ENCODE data around the gene NIN.
"Not testable (repeated sequence)": the region's sequence is repeated elsewhere in the genome, so short reads cannot be mapped to it uniquely, and the experiment has no call there.

The NIN gene

DNA sequence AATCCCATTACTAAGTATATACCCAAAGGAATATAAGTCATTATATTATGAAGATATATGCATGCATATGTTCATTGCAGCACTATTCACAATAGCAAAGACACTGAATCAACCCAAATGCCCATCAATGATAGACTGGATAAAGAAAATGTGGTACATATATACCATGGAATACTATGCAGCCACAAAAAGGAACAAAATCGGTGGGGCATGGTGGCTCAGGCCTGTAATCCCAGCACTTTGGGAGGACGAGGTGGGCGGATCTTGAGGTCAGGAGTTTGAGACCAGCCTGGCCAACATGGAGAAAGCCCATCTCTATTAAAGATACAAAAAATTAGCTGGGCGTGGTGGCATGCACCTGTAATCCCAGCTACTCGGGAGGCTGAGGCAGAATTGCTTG, 15.4 kb downstream of the NIN start:
- not testable (repeated sequence) for DNase-seq

DNA sequence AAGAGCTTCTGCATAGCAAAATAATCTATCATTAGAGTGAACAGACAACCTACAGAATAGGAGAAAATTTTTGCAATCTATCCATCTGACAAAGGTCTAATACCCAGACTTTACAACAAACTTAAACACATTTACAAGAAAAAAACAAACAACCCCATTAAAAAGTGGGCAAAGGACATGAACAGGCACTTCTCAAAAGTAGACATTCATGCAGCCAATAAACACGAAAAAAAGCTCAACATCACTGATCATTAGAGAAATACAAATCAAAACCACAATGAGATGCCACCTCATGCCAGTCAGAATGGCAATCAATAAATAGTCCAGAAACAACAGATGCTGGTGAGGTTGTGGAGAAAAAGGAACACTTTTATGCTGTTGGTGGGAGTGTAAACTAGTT, 15.9 kb downstream of the NIN start:
- DNase-seq = not testable (repeated sequence)

DNA sequence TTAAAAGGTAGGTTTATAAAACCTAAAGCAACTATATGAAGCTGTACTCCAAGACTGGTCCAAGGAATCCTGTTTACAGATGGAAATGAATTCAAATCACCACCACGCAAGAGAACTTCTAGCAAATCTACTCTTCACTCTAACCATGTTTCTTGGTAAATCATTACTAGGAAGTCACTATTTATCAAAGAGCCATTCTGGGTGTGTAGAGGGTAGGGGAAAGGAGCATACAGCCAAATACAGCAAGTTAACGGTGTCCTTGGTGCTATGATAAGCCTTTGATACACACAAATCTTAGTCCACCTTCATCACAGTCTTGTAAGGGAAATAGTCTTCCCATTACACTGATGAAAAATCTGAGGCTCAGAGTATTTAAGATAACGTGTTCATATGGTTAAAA, 16.8 kb downstream of the NIN start:
- no peak for DNase-seq

DNA sequence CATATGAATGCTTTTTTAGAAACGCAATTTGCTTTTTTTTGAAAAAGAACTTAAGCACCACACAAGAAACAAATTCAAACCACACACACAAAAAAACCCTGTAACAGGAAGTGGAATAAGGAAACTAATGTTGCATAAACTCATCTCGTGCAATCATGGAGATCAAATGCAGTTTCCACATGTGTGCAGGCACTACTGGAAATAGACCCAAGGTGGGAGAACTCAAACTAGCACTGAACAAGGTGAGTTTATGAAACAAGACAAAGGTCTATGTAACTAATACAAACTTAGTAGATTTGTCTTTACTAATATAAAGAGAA, 17.5 kb downstream of the NIN start:
- no peak for DNase-seq

DNA sequence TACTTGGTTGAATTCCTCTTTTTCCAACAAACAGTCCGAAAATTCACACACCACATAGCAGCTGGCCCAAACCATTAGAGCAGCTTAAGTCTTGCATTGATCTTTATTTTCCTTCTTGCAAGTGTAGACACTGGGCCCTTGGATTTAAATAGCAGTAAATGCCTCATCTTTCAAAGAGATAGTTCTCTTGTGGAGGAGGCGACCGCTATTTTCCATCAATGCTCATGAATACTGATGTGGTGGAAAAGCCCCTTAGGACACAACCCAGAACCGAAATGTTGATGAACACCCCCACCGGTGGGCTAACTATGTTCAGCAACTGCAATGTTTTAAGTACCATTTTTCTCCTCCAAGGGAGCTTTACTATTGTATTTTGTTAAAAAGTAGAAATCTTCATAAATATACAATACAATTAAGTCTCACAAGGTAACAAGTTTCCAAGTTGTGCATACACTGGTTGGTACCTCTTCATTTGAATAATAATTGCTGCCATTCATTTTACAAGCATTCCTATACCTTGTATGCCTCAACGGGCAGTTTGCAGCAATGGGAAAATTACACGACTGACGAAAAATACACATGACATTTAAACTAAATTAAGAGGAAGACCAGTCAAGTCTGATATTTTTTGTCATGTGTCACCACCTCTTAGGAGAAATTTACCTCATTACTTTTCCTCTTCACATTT, 18.0 kb downstream of the NIN start:
- DNase-seq = no peak

DNA sequence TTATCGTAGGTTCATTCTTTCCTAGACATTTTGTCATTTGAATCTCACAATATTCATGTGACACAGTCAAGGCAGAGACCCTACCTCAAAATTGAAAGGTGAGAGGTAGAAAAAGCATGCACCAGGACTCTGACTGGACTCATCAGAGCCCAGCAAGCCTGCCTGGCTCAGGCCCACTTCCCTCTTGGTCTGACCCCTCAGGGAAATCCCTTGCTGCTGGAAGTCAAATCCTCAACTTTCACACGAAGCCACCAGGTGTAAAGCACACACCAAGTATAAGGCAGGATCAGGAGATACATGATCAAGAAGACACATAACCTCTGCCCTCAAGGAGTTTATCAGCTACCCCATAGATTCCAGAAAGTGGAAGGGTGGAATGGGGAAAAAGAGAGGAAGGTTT, 18.8 kb downstream of the NIN start:
- DNase-seq = no peak

DNA sequence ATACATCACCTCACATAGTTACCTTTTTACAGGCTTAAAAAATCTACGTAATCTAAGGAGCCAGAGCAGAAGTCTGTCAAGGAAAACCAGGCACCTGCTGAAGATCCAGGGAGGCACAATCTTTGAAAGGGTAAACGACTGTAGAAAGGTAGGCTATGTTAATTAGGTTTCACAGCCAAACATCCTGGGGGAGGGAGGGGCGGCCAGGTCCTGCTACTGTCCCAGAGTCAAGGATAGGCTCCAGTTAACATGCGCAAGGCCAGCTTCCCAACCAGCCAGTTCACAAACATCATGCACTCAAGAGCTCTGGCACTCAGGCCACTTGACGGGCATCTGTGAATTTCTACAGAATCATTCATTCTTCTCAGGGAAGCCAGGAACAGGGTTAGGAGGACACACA, 22.9 kb downstream of the NIN start:
- DNase-seq = no peak

DNA sequence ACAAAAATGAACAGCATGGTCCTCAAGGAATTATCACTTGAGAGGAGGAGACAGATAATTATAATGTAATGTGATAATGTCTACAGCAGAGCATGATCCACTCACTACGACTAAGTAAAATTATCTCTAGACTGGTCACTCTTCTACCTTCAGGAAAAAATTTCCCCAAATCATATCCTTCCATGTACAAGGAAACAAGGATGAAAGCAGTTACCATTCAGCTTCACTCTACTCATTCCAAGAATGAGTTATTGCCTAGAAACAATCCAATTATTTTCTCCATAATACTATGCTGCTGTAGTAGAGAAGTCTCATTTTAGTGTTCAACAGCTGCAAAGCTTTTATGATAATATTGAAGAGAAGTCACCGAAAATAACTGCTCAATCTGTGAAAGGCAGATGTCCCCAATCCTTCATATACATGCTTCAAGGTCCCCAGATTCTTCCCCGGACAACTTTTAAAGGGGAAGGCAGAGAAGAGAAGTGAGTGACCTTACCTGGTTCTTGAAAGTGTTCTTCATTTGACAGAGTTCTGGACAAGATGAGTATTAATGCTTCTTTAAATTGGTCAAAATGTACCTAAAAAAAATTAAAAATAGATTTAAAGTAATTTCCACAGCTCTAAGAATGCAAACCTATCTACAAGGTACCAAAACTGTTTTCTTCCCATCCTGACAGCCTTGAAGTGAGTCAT, 24.6 kb downstream of the NIN start:
- DNase-seq = no peak

DNA sequence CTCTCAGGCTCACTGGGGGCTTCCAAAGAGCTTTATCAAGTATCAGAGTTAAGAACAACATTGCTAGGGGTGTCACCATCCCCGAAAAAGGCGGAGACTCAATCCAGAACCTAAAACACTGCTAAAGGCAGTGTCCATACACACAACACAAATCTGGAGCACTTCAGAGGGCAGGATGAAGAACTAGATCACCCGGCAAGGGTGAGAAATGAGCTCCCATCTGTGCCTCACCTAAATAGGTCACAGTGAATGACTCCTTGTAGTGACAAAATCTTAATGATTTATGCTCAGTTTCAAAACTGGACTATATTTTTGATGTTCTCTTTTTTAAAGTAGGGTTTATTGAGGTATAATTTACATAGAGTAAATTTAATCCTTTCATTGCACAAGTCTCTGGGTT, 25.6 kb downstream of the NIN start:
- DNase-seq = no peak

DNA sequence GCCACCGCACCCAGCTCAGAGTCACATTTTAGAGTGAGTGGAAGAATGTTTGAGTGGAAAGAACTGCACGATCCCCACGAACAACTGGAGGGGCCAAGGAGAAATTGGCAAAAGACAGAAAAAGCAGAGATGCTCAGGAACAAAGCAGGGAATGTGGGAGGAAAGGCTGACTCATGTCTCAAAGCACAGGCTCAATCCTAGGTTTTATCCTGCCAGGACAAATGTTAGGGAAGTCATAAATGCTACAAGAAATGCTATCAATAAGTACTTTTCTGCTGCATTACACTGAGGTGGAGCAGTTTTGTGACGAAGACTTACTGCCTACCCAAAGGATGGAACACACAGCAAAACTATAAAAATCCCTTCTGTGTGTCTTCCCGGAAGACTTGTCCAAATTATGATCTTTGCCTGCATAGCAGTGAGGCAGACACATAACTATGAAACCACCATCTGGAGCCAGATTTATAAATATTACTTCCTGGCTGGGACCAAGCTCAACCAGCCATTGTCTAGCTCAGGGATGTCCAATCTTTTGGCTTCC, 26.7 kb downstream of the NIN start:
- DNase-seq = no peak

DNA sequence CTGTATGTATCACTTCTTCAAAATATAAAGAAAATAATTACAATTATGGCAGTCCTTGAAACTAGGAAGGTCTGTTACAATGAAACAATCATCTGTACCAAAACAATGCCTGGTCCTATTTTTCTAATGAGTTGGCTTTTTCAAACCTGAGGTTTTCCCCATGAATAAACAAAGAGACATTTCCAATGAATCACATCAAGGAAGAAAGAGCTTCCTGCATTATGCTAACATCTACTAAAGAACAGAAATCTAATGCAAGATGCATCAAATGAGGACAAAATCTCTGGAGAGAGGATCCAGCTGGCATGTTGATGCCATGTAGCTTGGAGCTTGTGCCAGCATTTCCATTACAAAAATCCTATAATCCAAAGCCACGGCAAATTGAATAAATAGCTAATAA, 29.3 kb downstream of the NIN start:
- no peak for DNase-seq

DNA sequence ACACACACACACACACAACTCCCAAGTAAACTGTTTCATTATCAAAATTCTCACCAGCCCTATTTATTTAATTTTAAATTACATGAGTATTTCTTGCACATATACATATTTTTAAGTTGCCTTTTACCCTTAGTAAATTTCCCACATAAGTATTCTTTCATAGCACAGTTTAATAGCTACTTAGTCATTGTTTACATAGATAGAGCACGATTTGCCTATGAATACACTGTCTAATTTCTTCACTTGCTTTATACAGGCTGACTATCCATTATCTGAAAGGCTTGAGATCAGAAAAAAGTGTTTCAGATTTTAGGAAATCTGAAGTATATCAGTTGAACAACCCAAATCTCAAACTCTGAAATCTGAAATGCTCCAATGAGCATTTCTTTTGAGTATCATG, 30.9 kb downstream of the NIN start:
- DNase-seq = no peak

DNA sequence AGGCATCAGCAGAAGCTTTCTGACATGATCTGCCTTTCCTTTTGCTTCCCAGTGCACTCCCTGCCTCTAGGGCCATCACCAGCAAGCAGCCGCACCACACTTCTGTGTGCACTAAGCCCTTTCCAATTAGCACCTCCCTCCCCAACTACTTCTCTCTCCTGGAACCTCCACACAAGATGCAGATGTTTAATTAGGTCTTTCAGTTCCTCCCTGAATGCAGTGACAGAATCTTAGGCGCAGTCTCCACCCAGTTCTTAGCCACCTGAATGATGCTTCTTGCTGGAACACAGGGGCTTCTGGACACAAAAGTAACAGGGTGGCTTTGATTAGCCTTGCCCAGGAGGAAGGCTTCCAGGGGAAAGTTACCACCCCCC, 32.9 kb downstream of the NIN start:
- DNase-seq = no peak

DNA sequence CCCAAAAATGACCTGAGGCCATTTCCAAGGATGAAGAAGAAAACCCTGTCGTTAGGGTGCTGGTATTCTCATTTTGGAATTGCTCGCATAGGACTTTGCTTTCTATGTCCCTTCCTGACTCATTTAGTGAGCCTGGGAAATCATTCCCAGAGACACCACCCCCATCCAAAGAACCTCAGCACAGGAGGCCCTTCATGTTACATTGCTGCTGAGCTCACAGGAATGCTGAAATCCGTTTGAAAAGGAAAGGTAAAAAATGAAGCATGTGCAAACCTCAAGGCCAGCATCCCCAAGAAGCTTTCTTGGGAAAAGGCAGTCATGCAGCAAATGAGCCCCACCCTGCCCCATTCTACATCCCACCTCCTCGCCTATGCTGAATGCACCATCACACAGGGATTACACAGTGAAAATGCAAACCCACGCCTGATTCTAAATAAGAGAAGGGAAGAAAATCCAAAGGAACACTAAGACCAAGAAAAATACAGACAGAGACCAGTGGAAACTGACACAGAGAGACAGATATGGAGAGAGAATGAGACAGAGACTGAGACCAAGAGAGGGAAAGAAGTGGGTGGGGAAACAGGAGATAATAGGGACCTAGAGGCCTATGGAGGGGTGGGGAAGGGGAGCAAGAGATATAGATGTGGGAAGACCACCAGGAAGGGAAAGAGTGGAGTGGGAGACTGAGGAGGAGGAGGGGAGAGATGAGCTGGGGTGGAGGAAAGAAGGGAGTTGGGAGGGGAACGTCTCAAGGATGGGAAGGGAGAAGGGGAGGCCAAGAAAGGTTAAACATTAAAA, 33.5 kb downstream of the NIN start:
- DNase-seq = no peak

DNA sequence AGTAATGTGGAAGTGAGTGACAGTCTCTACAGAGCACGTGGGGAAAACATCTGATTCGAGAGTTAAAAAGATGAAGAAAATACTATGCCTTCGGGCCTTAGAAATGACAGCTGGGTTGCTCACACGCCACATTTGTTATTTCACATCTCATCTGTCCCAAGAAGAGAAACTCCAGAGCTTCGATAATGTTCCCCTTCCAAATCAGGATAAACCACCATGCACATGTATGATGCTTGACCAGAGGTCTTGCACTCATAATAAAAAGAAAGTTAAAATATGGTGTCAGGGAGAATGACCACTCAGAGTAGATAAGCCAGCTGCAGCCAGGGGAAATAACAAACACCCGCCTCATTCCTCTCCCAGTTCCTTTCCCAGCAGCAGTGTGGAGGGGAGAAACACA, 34.6 kb downstream of the NIN start:
- DNase-seq = no peak

DNA sequence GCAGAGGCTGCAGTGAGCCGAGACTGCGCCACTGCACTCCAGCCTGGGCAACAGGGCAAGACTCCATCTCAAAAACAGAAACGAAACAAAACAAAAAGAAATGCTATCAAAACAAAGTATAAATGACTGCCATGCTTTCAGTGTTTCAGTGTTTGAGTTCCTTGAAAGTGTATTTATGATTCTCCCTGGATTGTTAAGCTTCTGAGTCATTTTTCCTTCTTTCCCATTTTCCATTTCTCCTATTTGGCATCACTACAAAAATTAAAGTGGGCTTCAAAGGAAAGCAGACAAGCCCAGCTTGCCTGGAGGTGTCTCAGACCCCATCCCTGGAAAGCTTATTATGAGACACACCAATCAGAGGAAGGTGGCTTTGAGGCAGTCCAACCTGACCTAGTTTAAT, 35.1 kb downstream of the NIN start:
- DNase-seq = no peak

DNA sequence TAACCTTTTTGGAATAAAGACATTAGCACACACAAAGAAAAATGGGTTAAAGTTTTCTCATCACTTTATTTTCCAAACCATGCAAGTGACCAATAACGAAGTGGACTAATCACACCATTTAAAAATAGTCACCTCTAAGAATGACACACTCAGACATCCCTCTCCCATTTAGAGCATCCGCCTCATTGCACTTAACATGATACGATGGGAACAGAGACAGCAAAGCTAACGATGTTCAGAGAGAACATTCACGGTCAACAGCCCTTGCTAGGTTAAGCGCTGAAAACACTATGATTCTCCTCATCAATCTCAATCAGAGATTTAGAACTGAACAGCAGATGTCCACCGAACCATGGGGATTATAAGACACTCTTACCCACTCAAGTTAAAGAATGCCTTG, 35.8 kb downstream of the NIN start:
- DNase-seq = no peak

DNA sequence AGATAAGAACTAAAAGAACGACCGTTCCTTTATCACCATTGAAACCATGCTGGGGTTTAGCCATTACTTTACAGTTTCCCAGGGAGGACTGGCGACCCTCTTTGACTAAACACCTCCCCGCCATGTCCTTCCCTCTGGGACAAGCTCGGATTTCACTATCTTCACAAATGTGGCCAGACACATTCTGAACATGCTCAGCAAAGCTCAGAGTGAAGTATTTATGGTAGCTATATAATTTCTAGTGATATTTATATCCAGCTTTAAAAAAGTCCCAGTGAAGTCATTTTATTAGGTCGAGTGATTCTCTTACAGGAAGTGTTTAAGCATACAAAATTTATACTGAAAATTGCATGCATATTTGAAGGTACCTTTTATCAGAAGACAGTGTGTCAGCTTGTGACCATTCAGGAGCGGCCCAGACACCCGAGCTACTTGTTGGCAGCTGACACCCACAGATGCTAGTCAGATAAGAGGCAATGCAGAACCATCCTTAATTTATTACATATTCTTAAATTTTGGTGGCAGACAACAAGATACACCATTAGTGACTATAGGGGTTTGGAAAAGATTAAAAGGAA, 36.8 kb downstream of the NIN start:
- no peak for DNase-seq

DNA sequence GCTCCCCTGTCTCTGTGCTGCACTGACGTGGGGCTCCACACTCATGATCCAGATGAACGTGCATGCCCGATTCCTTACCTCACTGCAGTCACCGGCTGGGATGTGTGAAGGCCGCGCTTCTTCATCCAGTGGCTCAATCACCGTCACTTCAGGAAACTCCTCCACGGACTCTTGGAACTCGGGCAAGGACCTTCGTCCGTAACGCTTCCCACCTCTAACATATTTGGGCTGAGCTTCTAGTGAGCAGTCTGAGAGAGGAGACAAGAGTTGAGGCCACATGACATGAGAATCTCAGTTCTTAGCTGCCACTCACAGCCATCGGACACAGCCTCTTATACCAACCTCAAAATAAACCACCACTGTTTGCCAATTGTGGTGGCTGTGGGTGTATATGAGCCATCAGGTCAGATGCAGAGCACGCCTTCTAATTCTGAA, 38.3 kb downstream of the NIN start:
- no peak for DNase-seq

DNA sequence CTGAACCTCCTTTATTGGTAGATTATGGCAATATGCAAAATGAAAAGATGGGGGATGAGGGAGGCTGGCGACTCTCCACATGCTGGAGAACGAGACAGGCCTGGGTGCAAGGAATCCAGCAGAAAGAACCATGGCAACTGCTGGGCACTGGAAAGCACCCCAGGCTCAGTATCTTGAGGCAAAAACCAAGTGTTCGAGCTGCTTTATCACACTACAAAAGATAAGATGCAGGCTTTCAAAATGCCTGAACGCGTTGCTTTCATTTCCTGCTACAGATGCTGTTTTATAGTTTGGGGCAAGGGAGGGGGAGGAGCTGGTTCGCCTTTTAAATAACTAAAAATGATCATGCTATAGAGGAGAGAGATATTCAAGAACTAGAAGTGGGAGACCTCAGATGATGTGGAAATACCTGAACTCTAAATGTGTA, 38.9 kb downstream of the NIN start:
- DNase-seq = no peak

DNA sequence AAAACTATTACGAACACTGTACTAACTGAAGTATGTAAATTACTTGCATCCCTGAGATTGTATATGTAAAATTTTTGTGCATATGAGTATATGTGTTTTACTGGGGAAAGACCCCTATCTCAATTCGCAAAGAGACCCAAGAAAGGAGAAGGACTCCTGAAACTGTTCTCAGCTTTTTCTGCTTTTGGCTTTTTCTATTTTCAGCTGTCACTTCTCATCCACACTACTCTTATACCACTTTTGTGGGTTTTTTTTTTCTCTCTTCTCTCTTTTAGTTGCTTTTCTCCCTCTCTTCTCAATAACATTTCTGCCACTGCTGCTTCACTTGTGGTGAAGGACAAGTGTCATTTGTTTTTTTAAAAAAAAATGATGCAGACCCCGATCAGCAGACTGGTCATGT, 39.8 kb downstream of the NIN start:
- no peak for DNase-seq

DNA sequence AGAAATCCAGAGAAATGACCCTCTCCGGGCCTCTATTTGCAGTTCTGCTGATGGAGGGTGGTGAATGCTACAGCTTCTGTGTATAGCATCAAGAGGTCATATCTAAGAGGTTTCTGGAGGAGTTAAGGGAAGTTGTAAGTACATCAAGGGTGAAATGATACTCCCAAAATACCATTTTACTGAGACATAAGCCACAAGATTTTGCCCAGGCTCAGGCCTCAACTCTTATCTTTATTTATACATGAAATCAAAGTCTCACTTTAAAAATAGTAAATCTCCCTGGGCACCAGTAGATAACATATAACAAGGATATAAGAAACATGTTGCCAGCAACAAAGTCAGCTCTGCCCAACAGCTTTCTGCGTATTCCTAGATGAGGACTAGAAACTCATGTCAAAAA, 40.4 kb downstream of the NIN start:
- no peak for DNase-seq

DNA sequence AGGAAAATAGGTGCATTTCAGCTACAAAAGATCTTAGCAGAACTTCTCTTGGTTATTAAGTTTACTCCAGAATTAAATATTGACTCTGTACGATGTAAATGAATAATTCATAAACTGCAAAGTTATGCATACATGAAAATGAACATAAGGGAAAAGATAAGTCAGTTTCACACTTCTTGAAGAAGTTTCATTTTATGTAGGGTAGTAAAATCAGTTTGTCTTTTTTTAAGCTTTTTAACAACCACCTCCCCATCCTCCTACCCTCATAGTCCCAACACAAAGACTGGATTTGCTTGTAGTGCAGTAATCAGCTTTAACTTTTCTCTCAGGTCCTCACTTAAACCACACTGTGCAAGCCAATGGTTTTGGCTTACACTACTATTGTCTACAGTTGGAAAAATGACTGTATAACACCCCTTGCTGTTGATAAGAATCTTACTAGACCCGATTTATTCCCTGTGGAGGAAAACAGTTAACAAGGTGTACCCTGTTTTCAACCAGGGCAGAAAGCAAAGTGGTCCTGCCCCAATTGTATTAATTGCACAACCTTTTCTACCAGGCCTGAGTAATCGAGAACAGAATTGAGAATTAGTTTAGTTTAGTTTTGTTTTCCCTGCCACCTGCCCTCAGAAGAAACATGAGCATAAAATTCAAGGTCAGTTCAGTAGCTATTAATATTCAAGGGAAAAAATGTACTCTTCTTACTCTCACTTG, 44.1 kb downstream of the NIN start:
- DNase-seq = no peak

All from DMS53 (cell line).